GM23248 (cell line): ENCODE results near the gene REV3L. TPM values are rescaled to one million over a fixed set of nuclear protein-coding genes. Genes with fewer than 3 reads are reported as not detected.

Experiments
- DNase-seq: peaks from one replicate; pipeline ENCODE4 v3.0.0-alpha.2; 2015
- H2AFZ ChIP-seq: fragments of 200-600 bp; sonication (generic); 2 replicates; pipeline ENCODE4 v1.6.1; 2016; ENCODE audit warnings: antibody characterized with exemption
- H3F3A ChIP-seq: fragments of 200-600 bp; sonication (generic); 2 replicates; pipeline ENCODE4 v1.6.1; 2016; ENCODE audit warnings: mild to moderate bottlenecking, antibody characterized with exemption, mixed run types; ENCODE audit not compliant: insufficient read depth
- H3K27ac ChIP-seq: fragments of 200-600 bp; sonication (generic); 2 replicates; pipeline ENCODE4 v1.5.1; 2016; ENCODE audit warnings: mild to moderate bottlenecking
- H3K27me3 ChIP-seq: fragments of 200-600 bp; sonication (generic); replicated peaks from 2 replicates; pipeline ENCODE4 v1.6.1; 2016; ENCODE audit warnings: mild to moderate bottlenecking; ENCODE audit not compliant: insufficient read depth
- H3K36me3 ChIP-seq: fragments of 200-600 bp; sonication (generic); 2 replicates; pipeline ENCODE4 v1.6.1; 2016; ENCODE audit warnings: low read depth, mild to moderate bottlenecking
- H3K4me1 ChIP-seq: fragments of 200-600 bp; sonication (generic); 2 replicates; pipeline ENCODE4 v1.6.1; 2016; ENCODE audit warnings: mild to moderate bottlenecking; ENCODE audit not compliant: insufficient read depth
- H3K4me2 ChIP-seq: fragments of 200-600 bp; sonication (generic); one replicate; pipeline ENCODE4 v1.6.1; 2016; ENCODE audit warnings: mild to moderate bottlenecking; ENCODE audit not compliant: unreplicated experiment
- H3K4me3 ChIP-seq: fragments of 200-600 bp; sonication (generic); 2 replicates; pipeline ENCODE4 v1.5.1; 2016; ENCODE audit warnings: mild to moderate bottlenecking
- H3K79me2 ChIP-seq: fragments of 200-600 bp; sonication (generic); 2 replicates; pipeline ENCODE4 v1.6.1; 2016; ENCODE audit warnings: mild to moderate bottlenecking; ENCODE audit not compliant: insufficient read depth
- H3K9ac ChIP-seq: fragments of 200-600 bp; sonication (generic); 2 replicates; pipeline ENCODE4 v1.6.1; 2016; ENCODE audit warnings: mild to moderate bottlenecking
- H3K9me2 ChIP-seq: fragments of 200-600 bp; sonication (generic); 2 replicates; pipeline ENCODE4 v1.6.1; 2016; ENCODE audit warnings: mixed run types, mild to moderate bottlenecking, moderate library complexity; ENCODE audit not compliant: insufficient read depth
- H3K9me3 ChIP-seq: fragments of 200-600 bp; sonication (generic); one replicate; pipeline ENCODE4 v1.6.1; 2017; ENCODE audit warnings: low read depth
- H4K20me1 ChIP-seq: fragments of 200-600 bp; sonication (generic); 2 replicates; pipeline ENCODE4 v1.6.0; 2016; ENCODE audit not compliant: insufficient read depth
- EZH2 ChIP-seq: fragments of 200-600 bp; sonication (generic); IDR thresholded peaks from 2 replicates; pipeline ENCODE4 v1.6.1; 2018; ENCODE audit warnings: antibody characterized with exemption, mild to moderate bottlenecking; ENCODE audit not compliant: insufficient read depth, poor library complexity, severe bottlenecking
- EZH2phosphoT487 ChIP-seq: fragments of 200-600 bp; sonication (generic); IDR thresholded peaks from 2 replicates; pipeline ENCODE4 v1.6.1; 2018; ENCODE audit warnings: antibody characterized with exemption, moderate library complexity, mild to moderate bottlenecking, low read depth; ENCODE audit not compliant: insufficient read depth
- WGBS, 2 experiments: methylation state at CpG; one replicate each; pipeline ENCODE4 v1.1.6; 2015 to 2017; ENCODE audit warnings: low lambda C conversion rate in 2 of 2, low coverage in 1 of 2; ENCODE audit errors: missing lambda C conversion rate in 2 of 2; 5-methylcytosine and 5-hydroxymethylcytosine counted together
- in situ Hi-C: fragments of 300-500 bp; cut with MboI; formaldehyde crosslinking; loops from 2 replicates; pipeline ENCODE4 v1.15.0; 2020
- polyA plus RNA-seq: library from polyadenylated mRNA; unstranded; fragments of >200 nt; fragmentation: Nextera tagmentation; extraction: Ambion mirVana; gene quantifications from 2 replicates; pipeline ENCODE4 v1.2.1, GENCODE V29; 2016
- total RNA-seq: library from RNA; depleted of rRNA; stranded (reverse); fragments of >200 nt; shearing (Covaris generic); gene quantifications from 2 replicates; pipeline ENCODE4 v1.2.3, GENCODE V29; 2014

REV3L gene
- total and polyA plus RNA-seq, 2 experiments from 2014 or later, result 25.0 to 25.1 TPM

DNA sequence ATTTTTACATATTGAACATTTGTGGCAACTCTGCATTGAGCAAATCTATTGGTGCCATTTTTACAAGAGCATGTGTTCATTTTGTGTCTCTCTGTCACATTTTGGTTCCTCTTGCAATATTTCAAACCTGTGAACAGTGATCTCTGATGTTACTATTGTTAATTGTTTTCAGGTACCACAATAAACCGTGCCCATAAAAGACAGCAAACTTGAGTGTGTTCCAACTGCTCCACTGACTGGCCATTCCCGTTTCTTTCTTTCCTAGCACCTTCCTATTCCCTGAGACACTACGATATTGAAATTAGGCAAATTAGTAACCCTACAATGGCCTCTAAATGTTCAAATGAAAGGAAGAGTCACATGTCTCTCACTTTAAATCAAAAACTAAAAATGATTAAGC, 79.6 kb downstream of the REV3L start:
- H3K4me3 ChIP-seq, result no peak overlapping the region
- no peaks in the 10 kb centered on the region for H4K20me1 ChIP-seq
- no peaks in the 10 kb centered on the region for H3F3A ChIP-seq
- no peak overlapping the region for H2AFZ ChIP-seq
- in situ Hi-C loops, result no loop called here
- H3K9me3 ChIP-seq, result no peaks in the 10 kb centered on the region
- H3K27me3 ChIP-seq, result no peaks in the 10 kb centered on the region
- H3K4me1 ChIP-seq, result no peaks in the 10 kb centered on the region
- 87% methylated on average over 3 of the region's 3 CpGs for WGBS, 2 experiments
- no peaks in the 10 kb centered on the region for H3K9me2 ChIP-seq
- H3K79me2 ChIP-seq, result peaks cover 59% of the 10 kb centered on the region
- H3K27ac ChIP-seq, result no peak overlapping the region
- H3K4me2 ChIP-seq, result no peak overlapping the region
- no peak for DNase-seq
- no peak overlapping the region for H3K9ac ChIP-seq
- TF ChIP-seq EZH2phosphoT487, result no peak
- TF ChIP-seq EZH2, result no peak
- peaks cover 62% of the 10 kb centered on the region for H3K36me3 ChIP-seq

- no peak for DNase-seq
- Histone ChIP-seq H3K36me3 (peaks cover 69% of the 10 kb centered on the region), H3K9me2 (no peaks in the 10 kb centered on the region), H3K79me2 (peaks cover 38% of the 10 kb centered on the region), H3K9ac (no peak overlapping the region), H2AFZ (no peak overlapping the region), H3K27ac (no peak overlapping the region), H3F3A (no peaks in the 10 kb centered on the region), H3K9me3 (no peaks in the 10 kb centered on the region), H3K4me2 (no peak overlapping the region), H4K20me1 (no peaks in the 10 kb centered on the region), H3K27me3 (no peaks in the 10 kb centered on the region), H3K4me3 (no peak overlapping the region), H3K4me1 (no peaks in the 10 kb centered on the region)
- WGBS, 2 experiments, result 91 to 96% methylated on average over 3 of the region's 3 CpGs
- TF ChIP-seq EZH2phosphoT487 (no peak), EZH2 (no peak)
- in situ Hi-C loops, result no loop called here
Measured at GRCh38 chr6:111399626-111400025, 83.4 kb downstream of the REV3L start.

GRCh38 chr6:111388681-111389080, 94.3 kb downstream of the REV3L start:
- TF ChIP-seq EZH2, result no peak
- TF ChIP-seq EZH2phosphoT487, result no peak
- H2AFZ ChIP-seq, result no peak overlapping the region
- H3K9me3 ChIP-seq, result no peaks in the 10 kb centered on the region
- no peak overlapping the region for H3K4me2 ChIP-seq
- 52 to 56% methylated on average over 2 of the region's 2 CpGs for WGBS, 2 experiments
- H3K9me2 ChIP-seq, result no peaks in the 10 kb centered on the region
- no peaks in the 10 kb centered on the region for H3K27me3 ChIP-seq
- in situ Hi-C loops, result no loop called here
- H3K36me3 ChIP-seq, result peaks cover 68% of the 10 kb centered on the region
- no peaks in the 10 kb centered on the region for H4K20me1 ChIP-seq
- H3F3A ChIP-seq, result 0 out of 2 replicates have a peak, but pooled peaks cover 3% of the 10 kb centered on the region
- H3K79me2 ChIP-seq, result peaks cover 11% of the 10 kb centered on the region
- H3K9ac ChIP-seq, result no peak overlapping the region
- no peak for DNase-seq
- H3K27ac ChIP-seq, result no peak overlapping the region
- H3K4me1 ChIP-seq, result no peaks in the 10 kb centered on the region
- H3K4me3 ChIP-seq, result no peak overlapping the region

DNA sequence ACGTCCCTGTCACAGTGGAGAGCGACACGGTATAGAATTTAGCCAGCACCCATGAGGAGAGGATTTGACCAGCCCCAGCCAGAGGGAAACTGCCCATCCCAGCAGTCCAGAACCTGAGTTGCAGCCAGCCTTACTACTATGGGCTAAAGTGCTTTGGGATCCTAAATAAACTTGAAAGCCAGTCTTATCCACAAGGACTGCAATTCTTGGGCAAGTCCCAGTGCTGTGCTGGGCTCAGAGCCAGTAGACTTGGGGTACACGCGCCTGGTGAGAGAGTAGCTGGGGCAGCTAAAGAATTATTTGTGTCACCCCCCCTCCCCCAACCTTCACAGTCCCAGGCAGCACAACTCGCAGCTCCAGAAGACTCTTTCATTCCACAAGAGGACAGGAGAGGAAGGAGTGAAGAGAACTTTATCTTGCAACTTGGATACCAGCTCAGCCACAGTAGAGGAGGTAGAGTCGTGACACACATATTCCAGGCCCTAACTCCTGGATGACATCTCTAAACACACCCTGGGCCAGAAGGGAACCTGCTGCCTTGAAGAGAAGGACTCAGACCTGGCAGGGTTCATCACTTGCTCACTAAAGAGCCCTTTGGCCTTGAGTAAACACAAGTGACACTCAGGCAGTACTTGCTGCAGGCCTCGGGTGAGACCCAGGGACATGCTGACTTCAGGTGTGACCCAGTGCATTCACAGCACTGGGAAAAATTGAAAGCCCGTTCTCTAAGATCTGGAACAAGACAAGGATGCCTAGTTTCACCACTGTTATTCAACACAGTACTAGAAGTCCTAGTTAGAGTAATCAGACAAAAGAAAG, 100.3 kb downstream of the REV3L start:
- no peaks in the 10 kb centered on the region for H4K20me1 ChIP-seq
- H3F3A ChIP-seq, result peaks cover 7% of the 10 kb centered on the region; the same call in 1 of the 2 replicates
- TF ChIP-seq EZH2 (no peak), EZH2phosphoT487 (no peak)
- peaks cover 68% of the 10 kb centered on the region for H3K36me3 ChIP-seq
- DNase-seq, result no peak
- no peak overlapping the region for H3K9ac ChIP-seq
- H3K27ac ChIP-seq, result no peak overlapping the region
- no peaks in the 10 kb centered on the region for H3K27me3 ChIP-seq
- in situ Hi-C loops, result no loop called here
- H3K4me1 ChIP-seq, result no peaks in the 10 kb centered on the region
- peaks cover 31% of the 10 kb centered on the region for H3K79me2 ChIP-seq
- no peaks in the 10 kb centered on the region for H3K9me3 ChIP-seq
- no peak overlapping the region for H3K4me2 ChIP-seq
- 86 to 88% methylated on average over 9 of the region's 9 CpGs for WGBS, 2 experiments
- no peak overlapping the region for H2AFZ ChIP-seq
- no peaks in the 10 kb centered on the region for H3K9me2 ChIP-seq
- no peak overlapping the region for H3K4me3 ChIP-seq
